HG03558 (cell line): ENCODE data around the gene PLAC8.
"Not testable (repeated sequence)": the region's sequence is repeated elsewhere in the genome, so short reads cannot be mapped to it uniquely, and the experiment has no call there.

Experiments used
- ATAC-seq: cut with Tn5 transposase; IDR thresholded peaks from one replicate; pipeline ENCODE4 v1.9.1; 2021; ENCODE audit warnings: moderate number of reproducible peaks; ENCODE audit not compliant: unreplicated experiment; ENCODE audit errors: extremely low read depth

The PLAC8 gene

DNA sequence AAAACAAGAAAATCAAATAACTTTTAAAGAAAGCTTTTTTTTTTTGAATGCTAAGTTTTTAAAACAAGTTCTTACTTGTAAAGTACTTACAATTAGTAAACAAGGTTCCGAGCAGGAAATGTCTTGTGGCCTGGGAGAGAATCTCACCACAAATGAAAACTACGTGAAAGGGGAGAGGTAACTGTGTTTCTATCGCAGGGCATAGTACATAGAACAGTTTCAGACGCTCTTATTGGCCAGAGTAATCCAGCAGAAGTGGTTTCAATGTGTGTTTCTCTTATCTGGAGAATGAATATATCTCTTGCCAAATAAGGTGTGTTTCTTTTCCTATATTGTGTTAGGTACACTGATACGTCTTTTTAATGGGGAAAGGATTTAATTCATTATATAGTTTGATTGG, at the start of gene PLAC8:
TSS of gene PLAC8 (minus strand) at position 154 of the 400 bp plus-strand sequence. CDS start 6,808 bp downstream, outside the sequence.
- ATAC-seq: peak; percentile 36

DNA sequence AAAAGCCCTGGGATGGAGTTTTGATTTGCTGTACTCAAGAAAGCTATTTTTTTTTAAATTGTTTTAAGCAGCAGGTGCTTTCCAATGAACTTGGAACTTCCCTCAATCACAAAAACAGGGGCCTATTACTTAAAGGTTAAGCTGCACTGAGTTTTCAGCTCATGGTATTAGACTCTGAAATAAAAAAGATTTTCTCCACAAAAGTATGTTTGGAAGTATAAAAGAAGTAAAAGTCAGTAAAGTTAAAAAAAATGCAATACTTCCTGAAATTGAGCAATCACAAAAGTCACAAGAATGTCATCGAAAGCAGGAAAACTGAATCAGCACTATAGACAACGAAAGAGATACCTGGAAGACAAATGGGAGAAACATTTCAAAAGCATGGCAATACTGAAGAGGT, 38.9 kb upstream of the PLAC8 start:
- no peak for ATAC-seq

DNA sequence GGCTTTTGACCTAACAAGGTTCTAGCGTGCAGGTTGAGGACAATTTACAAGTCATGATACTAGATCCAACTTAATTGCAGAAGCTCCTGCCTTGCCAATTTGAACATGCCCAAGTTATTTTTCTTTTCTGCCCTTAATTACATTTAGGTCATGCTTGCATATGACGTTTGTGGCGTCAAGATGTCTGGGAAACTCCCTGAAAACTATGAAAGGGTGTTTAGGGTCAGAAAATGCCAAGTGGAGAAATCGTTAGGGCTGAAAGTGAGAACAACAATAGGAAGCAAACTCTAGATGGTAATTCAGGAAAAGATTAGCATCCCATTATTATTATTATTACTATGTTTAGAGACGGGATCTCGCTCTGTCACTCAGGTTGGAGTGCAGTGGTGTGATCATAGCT, 38.2 kb upstream of the PLAC8 start:
- no peak for ATAC-seq

GRCh38 chr4:83151651-83152050, 37.1 kb upstream of the PLAC8 start:
- ATAC-seq: no peak

GRCh38 chr4:83150653-83151330, 36.3 kb upstream of the PLAC8 start:
- no peak for ATAC-seq

DNA sequence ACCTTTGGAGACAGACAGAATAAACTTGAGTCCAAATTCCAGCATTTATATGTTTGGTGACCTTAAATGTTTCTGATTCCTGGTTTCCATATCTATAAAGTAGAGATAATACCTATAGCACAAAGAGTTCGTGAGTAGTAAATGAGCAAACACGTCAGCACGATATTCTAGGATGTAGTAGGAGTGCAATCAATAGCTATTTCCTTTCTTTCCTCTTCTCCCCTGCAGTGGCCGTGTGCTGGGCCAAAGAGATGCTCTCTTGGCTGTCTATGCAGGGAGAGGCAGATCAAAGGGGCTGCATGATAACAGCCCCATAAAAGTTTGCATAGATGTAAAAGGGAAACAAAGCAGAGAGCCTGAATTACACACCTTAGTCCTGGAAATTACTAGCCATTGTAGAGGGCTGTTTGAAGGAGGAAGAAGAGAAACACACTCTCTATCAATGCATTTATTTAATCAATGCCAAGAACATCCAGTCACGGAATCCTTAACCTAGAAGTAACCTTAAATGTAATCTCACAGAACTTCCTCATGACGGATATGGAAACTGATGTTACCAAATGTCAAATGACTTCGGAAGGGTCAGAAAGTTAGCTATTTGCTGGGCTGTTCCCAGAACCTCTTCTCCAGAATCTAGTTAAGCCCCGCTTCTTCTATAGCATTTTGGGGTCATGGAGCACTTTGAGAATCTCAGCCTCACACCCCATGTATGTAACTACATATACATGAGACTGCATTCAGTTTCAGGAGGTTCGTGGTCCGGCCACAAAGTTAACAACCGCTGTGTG, 35.5 kb upstream of the PLAC8 start:
- ATAC-seq: no peak

DNA sequence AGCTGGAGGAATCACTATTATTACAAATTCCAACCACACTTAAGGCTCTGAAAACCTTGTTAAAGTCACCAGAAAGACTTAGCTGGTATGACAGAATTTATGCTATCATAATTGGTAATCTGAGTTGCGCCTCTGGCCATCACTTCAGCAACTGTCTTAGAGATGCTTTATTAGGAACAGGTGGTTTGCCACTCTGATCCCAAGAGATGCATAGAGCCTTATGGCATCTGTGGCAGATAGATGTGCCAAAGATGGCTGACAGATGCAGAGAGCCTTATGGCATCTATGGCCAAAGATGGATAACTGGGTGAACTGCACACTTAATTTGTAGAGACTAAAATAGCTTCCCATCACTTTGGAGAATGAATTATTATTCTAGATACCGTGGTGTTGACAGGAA, 32.3 kb upstream of the PLAC8 start:
- no peak for ATAC-seq

DNA sequence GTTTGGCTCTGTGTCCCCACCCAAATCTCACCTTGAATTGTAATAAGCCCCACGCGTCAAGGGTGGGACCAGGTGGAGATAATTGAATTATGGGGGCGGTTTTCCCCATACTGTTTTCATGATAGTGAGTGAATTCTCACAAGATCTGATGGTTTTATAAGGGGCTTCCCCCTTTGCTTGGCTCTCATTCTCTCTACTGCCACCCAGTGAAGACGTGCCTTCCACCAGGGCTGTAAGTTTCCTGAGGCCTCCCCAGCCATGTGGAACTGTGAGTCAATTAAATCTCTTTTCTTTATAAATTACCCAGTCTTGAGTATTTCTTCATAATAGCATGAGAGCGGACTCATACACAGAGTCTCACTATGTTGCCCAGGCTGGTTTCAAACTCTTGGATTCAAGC, 31.2 kb upstream of the PLAC8 start:
- not testable (repeated sequence) for ATAC-seq

- ATAC-seq: no peak
These were observed 25.1 kb upstream of the PLAC8 start for GRCh38 chr4:83139514-83140156.

DNA sequence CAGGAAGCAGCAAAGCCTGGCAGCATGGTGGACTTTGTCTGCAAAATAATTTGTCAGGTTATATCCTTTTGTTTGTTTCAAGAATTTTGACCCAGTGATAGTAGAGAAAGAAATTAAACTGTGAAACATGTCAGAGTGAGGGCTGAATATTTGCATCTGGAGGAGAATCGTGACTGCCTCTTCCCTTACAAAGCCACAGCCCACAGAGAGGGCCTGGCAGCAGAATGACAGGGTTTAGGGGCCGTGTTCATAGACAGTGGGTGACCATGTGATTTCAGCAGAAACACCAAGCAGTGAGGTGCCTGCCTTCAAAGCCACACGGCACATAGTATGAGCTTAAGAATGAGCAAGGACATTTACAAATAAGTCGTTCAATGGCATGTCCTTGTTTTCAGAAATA, 24.4 kb upstream of the PLAC8 start:
- no peak for ATAC-seq

DNA sequence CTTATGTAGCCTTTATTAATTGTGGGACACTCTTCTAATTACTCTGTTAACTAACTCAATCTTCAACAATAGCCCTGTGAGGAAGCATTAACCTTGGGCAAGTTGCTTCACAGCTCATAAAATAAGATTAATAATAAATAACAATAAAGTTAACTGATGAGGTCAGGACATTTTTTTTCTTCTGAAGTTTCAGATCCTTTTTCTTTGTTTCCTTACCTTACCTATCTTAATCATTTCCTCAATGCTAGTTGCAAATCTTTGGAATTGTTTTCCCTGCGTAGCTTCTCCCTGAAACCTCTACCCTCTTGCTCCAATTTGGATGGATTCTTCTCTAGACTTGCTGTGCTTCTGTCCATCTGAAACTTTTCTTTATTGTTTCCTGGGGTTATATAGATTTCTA, 17.5 kb upstream of the PLAC8 start:
- ATAC-seq: no peak

- no peak for ATAC-seq
These were observed 14.7 kb upstream of the PLAC8 start for GRCh38 chr4:83129264-83129663.

DNA sequence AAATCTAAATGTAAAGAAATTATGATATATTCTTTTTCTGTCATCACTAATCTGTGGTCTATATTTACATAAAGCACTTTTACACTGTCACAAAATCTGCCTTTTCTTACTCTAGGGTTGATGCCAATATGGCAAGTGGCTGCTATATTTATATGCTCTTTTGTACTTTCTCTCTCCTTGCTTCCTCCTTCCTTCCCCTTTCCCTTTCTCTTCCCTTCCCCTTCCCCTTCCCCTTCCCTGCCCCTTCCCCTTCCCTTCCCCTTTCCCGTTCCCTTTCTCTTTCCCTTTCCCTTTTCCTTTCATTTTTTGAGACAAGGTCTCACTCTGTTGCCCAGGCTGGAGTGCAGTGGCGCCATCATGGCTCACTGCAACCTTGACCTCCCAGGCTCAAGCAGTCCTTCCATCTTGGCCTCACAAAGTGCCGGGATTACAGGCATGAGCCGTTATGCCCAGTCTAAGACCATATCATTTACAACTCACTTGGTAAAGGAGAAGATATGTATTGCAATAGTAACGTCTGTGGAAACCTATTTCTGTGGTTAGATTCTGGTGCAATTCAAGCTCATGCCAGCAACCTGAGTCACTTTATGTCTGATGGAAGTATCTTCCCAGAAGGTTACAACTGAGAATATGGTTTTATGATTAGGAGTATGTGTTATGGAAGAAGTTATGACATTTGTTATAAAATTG, 13.9 kb upstream of the PLAC8 start:
- ATAC-seq: no peak

GRCh38 chr4:83125738-83126141, 11.2 kb upstream of the PLAC8 start:
- ATAC-seq: no peak

GRCh38 chr4:83124111-83124780, 9.7 kb upstream of the PLAC8 start:
- ATAC-seq: no peak

DNA sequence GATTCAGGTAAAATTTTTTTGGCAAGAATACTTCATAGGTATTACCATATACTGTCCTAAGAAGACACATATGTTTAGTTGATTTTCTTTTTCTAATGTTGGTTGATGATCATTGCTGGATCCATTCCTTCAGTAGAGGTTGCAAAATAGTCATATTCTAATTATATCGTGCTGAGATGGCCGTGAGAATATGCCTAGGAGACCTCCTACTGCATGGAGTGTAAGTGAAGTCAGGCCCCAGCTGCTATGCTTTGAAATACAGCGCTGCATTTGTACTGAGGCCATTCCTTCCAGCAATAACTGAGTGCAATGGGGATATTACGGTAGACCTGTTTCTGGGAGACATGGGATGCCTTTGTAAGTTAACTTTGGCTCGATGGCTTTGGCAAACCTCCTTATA, 6.7 kb upstream of the PLAC8 start:
- no peak for ATAC-seq

DNA sequence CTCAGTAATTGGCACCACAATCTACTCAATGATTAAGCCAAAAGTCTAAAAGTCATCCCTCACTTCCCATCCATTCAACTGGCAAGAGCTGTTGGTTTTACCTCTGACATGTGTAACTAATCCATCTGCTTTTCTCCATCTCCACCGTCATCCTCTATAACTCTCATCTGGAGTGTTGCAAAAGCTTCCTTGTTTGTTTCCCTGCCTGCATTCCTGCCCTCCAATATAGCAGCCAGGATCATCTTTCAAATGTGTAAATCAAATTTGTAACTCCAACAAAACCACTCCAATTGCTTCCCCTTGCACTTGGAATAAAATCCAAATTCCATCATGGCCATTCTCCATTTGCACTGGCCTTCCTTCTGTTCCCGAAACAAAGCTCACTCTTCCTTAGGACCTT, 4.3 kb upstream of the PLAC8 start:
- ATAC-seq: no peak

DNA sequence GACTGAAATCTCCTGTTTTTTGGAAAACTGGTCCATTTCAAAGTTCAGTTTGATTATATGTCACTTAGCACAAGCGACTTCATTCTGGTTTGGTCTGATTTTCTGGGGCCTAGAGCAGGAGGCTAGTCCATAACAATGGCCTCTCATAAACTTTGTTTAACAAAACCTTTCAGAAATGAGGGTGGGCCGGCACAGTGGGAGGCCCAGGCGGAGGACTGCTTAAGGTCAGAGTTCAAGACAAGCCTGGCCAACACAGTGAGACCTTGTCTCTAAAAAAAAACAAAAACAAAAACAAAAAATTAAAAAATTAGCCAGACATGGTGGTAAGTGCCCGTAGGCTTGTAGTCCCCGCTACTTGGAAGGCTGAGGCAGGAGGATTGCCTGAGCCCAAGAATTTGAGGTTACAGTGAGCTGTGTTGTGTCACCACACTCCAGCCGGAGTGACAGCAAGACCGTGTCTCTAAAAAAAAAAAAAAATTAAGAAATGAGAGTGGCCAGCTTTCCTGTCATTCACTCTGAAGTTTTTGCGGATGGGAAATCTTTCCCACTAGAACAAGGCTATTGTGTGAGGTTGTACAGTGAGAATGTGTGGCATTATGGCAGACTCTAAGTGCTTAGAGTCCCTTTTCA, 1.2 kb upstream of the PLAC8 start:
- no peak for ATAC-seq

DNA sequence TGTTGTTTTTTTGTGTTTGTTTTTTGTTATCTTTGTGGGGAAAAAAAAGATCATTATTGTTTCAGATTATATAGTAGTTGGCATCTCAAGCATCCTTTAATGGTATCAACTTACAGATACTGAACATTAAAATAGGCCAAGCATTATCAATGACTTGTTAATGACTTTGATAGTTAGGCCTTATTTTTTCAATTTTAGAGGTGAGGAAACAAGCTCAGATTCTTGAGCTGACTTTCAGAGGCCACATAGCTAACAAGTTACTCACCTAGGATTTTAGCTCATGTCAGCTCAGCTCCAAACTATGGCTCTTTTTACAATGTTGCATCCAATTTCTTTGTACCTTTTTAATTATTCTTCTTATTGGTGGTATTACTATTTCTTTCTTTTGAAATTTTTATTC, 471 bp upstream of the PLAC8 start:
- ATAC-seq: no peak

- no peak for ATAC-seq
These were observed 1.1 kb downstream of the PLAC8 start for GRCh38 chr4:83113429-83113786.
